HepG2 (cell line): ENCODE data around the gene PTH2. TPM values are rescaled to one million over a fixed set of nuclear protein-coding genes. Genes with fewer than 3 reads are reported as not detected.

Experiments
- AGO2 ChIP-seq: fragments of 200-400 bp; formaldehyde crosslinking; optimal IDR thresholded peaks from 2 replicates; pipeline ENCODE3; 2017; ENCODE audit warnings: mild to moderate bottlenecking, low read depth, low read length, moderate library complexity
- EEA1 ChIP-seq: sonication (generic); formaldehyde crosslinking; IDR thresholded peaks from 2 replicates; pipeline ENCODE4 v1.5.1; 2020; ENCODE audit warnings: mild to moderate bottlenecking, missing genetic modification reagents, borderline replicate concordance
- EHMT2 ChIP-seq: fragments of 200-600 bp; sonication (generic); IDR thresholded peaks from 2 replicates; pipeline ENCODE4 v1.7.0; 2017; ENCODE audit warnings: antibody characterized with exemption, low read depth, low read length, borderline replicate concordance
- GATA4 ChIP-seq: sonication (generic); IDR thresholded peaks from 2 replicates; pipeline ENCODE4 v1.6.1; 2016; ENCODE audit warnings: antibody characterized with exemption, low read depth, borderline replicate concordance
- IKZF4 ChIP-seq: sonication (generic); formaldehyde crosslinking; IDR thresholded peaks from 2 replicates; pipeline ENCODE4 v1.5.1; 2020; ENCODE audit warnings: borderline replicate concordance, mild to moderate bottlenecking, low read depth, missing genetic modification reagents; ENCODE audit errors: not compliant biosample characterization
- JDP2 ChIP-seq: sonication (generic); formaldehyde crosslinking; IDR thresholded peaks from 2 replicates; pipeline ENCODE4 v1.8.1; 2022; ENCODE audit warnings: missing genetic modification reagents, borderline replicate concordance
- NONO ChIP-seq, 2 experiments: fragments of 450-650 bp in 1 of 2; sonication (generic) in 1 of 2; formaldehyde crosslinking in 1 of 2; IDR thresholded peaks in 1 of 2; conservative IDR thresholded peaks in 1 of 2; 2 replicates each; pipeline versions ENCODE4 v1.6.1 to v1.8.0; 2017 to 2022; ENCODE audit warnings: mild to moderate bottlenecking in 1 of 2, missing genetic modification reagents in 1 of 2, moderate library complexity in 1 of 2
- NR2F2 ChIP-seq: IDR thresholded peaks from 2 replicates; pipeline ENCODE4 v1.6.1; 2012; ENCODE audit warnings: low read depth, inconsistent platforms, borderline replicate concordance
- PITX1 ChIP-seq: sonication (generic); formaldehyde crosslinking; IDR thresholded peaks from 2 replicates; pipeline ENCODE4 v1.5.1; 2020; ENCODE audit warnings: mild to moderate bottlenecking, missing genetic modification reagents
- SOX5 ChIP-seq: IDR thresholded peaks from 2 replicates; pipeline ENCODE4 v1.6.1; 2016; ENCODE audit warnings: borderline replicate concordance
- SP1 ChIP-seq, 2 experiments: fragments of 450-650 bp in 1 of 2; sonication (generic) in 1 of 2; formaldehyde crosslinking in 1 of 2; IDR thresholded peaks; 2 replicates each; pipeline versions ENCODE4 v1.4.0 to v1.6.1; 2016 to 2020; ENCODE audit warnings: missing genetic modification reagents in 1 of 2
- ZC3H4 ChIP-seq: sonication (generic); formaldehyde crosslinking; IDR thresholded peaks from 2 replicates; pipeline ENCODE4 v1.4.0; 2020; ENCODE audit warnings: missing genetic modification reagents, borderline replicate concordance
- ZNF460 ChIP-seq: sonication (generic); formaldehyde crosslinking; IDR thresholded peaks from 2 replicates; pipeline ENCODE4 v1.5.1; 2020; ENCODE audit warnings: missing genetic modification reagents, mild to moderate bottlenecking, borderline replicate concordance
- ZNF569 ChIP-seq: sonication (generic); formaldehyde crosslinking; IDR thresholded peaks from 2 replicates; pipeline ENCODE4 v1.5.0; 2020; ENCODE audit warnings: mild to moderate bottlenecking, missing genetic modification reagents, moderate library complexity, borderline replicate concordance
- ZNF703 ChIP-seq: sonication (generic); formaldehyde crosslinking; IDR thresholded peaks from 2 replicates; pipeline ENCODE4 v1.5.1; 2020; ENCODE audit warnings: missing genetic modification reagents, mild to moderate bottlenecking, moderate library complexity, borderline replicate concordance
- polyA plus RNA-seq, 8 experiments: library from polyadenylated mRNA; depleted of rRNA in 3 of 8; stranded (reverse) in 7 of 8; unstranded in 1 of 8; fragments of >200 nt; fragmentation: Illumina TruSeq in 4 of 8; extraction: Trizol in 4 of 8; gene quantifications; 2 replicates each; pipeline versions ENCODE4 v1.2.1 to v1.2.3, GENCODE V29; 2011 to 2016; ENCODE audit warnings: low read depth in 4 of 8, missing spikeins in 1 of 8, mixed read lengths in 1 of 8; ENCODE audit not compliant: insufficient read depth in 1 of 8
- total RNA-seq, 5 experiments: library from RNA; depleted of rRNA; stranded (reverse); fragments of >200 nt; fragmentation: Illumina TruSeq; extraction: Trizol; gene quantifications; 2 replicates each; pipeline ENCODE4 v1.2.3, GENCODE V29; 2016; ENCODE audit warnings: low read depth in 1 of 5
- TF ChIP-seq, protein P1 (sequence below): sonication (generic); formaldehyde crosslinking; IDR thresholded peaks from 2 replicates; pipeline ENCODE4 v1.4.0; 2020; ENCODE audit warnings: missing genetic modification reagents
- TF ChIP-seq, protein P2 (sequence below): sonication (generic); formaldehyde crosslinking; IDR thresholded peaks from 2 replicates; pipeline ENCODE4 v1.8.0; 2022; ENCODE audit warnings: missing genetic modification reagents, mild to moderate bottlenecking, inconsistent platforms, borderline replicate concordance
- TF ChIP-seq, protein P3 (sequence below): sonication (generic); formaldehyde crosslinking; IDR thresholded peaks from 2 replicates; pipeline ENCODE4 v1.8.0; 2022; ENCODE audit warnings: mild to moderate bottlenecking, missing genetic modification reagents, moderate library complexity
- TF ChIP-seq, protein P4 (sequence below): IDR thresholded peaks from 2 replicates; pipeline ENCODE4 v1.6.1; 2012; ENCODE audit warnings: low read length, improper control_type of control experiment

PTH2 gene
- total and polyA plus RNA-seq, 2 of the 13 experiments (the other 11 are each of a cell fraction or from before 2014, with no cell fraction given): not detected

DNA sequence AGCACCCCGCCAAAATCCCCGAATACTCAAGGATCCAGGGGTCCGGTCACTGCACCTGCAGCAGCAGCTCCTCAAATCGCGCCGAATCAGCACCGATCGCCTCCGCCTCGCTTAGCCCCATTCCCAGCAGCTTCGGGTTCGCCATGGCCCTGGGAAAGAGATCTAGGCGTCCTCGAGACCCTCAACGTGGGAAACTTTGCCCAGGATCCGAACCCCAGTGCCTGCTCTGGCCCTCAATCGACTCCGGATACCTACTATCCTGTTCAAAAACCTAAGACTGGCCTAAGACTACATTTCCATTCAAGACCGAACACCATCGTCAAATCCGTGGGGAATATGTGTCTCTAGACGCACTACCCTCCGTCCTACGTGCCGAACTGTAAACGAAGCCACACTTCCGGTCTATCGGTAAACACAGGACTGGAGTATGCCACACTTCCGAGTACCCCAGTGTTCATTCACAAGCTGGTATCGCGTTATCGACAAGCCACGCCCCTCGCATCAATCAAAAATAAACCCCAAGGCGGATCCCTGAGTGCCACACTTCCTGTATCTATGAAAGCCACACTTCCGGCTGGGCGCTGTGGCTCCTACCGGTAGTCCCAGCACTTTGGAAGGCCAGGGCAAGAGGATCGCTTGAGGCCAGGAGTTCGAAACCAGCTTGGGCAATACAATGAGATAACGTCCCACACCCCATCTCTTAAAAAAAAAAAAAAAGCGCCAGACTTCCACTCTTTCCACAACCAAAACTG is 28.4 kb upstream of the PTH2 start, which contains the start of gene PIH1D1 (continued):
- TF ChIP-seq JDP2 (CRISPR knock-in tag): no peak
- no peak for TF ChIP-seq EHMT2
- TF ChIP-seq GATA4: no peak
- TF ChIP-seq NR2F2: no peak
- TF ChIP-seq, protein P1, sequence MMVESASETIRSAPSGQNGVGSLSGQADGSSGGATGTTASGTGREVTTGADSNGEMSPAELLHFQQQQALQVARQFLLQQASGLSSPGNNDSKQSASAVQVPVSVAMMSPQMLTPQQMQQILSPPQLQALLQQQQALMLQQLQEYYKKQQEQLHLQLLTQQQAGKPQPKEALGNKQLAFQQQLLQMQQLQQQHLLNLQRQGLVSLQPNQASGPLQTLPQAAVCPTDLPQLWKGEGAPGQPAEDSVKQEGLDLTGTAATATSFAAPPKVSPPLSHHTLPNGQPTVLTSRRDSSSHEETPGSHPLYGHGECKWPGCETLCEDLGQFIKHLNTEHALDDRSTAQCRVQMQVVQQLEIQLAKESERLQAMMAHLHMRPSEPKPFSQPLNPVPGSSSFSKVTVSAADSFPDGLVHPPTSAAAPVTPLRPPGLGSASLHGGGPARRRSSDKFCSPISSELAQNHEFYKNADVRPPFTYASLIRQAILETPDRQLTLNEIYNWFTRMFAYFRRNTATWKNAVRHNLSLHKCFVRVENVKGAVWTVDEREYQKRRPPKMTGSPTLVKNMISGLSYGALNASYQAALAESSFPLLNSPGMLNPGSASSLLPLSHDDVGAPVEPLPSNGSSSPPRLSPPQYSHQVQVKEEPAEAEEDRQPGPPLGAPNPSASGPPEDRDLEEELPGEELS (CRISPR knock-in tag): peak; percentile 72
- no peak for TF ChIP-seq IKZF4
- TF ChIP-seq, protein P2, sequence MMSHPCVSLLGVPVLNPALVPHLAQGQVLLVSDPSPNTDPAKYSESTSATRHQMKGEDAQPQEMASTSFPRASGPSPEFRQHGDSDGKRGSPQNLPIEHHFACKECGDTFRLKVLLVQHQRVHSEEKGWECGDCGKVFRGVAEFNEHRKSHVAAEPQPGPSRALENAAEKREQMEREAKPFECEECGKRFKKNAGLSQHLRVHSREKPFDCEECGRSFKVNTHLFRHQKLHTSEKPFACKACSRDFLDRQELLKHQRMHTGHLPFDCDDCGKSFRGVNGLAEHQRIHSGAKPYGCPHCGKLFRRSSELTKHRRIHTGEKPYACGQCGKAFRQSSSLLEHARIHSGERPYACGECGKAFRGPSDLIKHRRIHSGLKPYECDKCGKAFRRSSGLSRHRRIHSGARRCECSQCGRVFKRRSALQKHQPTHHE (CRISPR knock-in tag): no peak
- no peak for TF ChIP-seq SP1 (IDR thresholded peaks at IDR 0.05)
- TF ChIP-seq SP1 (CRISPR knock-in tag; IDR thresholded peaks at IDR 0.05): peak; percentile 75
- no peak for TF ChIP-seq AGO2
- TF ChIP-seq, protein P3, sequence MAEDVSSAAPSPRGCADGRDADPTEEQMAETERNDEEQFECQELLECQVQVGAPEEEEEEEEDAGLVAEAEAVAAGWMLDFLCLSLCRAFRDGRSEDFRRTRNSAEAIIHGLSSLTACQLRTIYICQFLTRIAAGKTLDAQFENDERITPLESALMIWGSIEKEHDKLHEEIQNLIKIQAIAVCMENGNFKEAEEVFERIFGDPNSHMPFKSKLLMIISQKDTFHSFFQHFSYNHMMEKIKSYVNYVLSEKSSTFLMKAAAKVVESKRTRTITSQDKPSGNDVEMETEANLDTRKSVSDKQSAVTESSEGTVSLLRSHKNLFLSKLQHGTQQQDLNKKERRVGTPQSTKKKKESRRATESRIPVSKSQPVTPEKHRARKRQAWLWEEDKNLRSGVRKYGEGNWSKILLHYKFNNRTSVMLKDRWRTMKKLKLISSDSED: no peak
- TF ChIP-seq, protein P4, sequence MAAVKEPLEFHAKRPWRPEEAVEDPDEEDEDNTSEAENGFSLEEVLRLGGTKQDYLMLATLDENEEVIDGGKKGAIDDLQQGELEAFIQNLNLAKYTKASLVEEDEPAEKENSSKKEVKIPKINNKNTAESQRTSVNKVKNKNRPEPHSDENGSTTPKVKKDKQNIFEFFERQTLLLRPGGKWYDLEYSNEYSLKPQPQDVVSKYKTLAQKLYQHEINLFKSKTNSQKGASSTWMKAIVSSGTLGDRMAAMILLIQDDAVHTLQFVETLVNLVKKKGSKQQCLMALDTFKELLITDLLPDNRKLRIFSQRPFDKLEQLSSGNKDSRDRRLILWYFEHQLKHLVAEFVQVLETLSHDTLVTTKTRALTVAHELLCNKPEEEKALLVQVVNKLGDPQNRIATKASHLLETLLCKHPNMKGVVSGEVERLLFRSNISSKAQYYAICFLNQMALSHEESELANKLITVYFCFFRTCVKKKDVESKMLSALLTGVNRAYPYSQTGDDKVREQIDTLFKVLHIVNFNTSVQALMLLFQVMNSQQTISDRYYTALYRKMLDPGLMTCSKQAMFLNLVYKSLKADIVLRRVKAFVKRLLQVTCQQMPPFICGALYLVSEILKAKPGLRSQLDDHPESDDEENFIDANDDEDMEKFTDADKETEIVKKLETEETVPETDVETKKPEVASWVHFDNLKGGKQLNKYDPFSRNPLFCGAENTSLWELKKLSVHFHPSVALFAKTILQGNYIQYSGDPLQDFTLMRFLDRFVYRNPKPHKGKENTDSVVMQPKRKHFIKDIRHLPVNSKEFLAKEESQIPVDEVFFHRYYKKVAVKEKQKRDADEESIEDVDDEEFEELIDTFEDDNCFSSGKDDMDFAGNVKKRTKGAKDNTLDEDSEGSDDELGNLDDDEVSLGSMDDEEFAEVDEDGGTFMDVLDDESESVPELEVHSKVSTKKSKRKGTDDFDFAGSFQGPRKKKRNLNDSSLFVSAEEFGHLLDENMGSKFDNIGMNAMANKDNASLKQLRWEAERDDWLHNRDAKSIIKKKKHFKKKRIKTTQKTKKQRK: no peak
- TF ChIP-seq ZNF569 (CRISPR knock-in tag): no peak
- no peak for TF ChIP-seq ZNF460 (CRISPR knock-in tag)
- TF ChIP-seq NONO (IDR thresholded peaks at IDR 0.05): no peak
- peak; percentile 72 for TF ChIP-seq NONO (CRISPR knock-in tag; conservative IDR thresholded peaks at IDR 0.05)
- TF ChIP-seq PITX1: peak; percentile 26; the same call in 1 of the 2 replicates
- TF ChIP-seq ZNF703 (CRISPR knock-in tag): no peak
- no peak; the same call in 1 of the 2 replicates for TF ChIP-seq SOX5 (CRISPR knock-in tag)
- no peak for TF ChIP-seq ZC3H4
- TF ChIP-seq EEA1 (CRISPR knock-in tag): no peak
